Stimulated activated CD8-positive, alpha-beta memory T cell treated with anti-CD3 and anti-CD28 coated beads, Interleukin-15, amount 100 ng/mL, for 24 hours (primary cell): ENCODE results near the gene KCNIP4.

Experiments used
- DNase-seq: peaks from one replicate; pipeline ENCODE4 v3.0.0-alpha.2; 2020; ENCODE audit warnings: low read depth

Gene KCNIP4

GRCh38 chr4:21763855-21764254, 184.7 kb downstream of the KCNIP4 start:
- no peak for DNase-seq

- DNase-seq = no peak
Measured at GRCh38 chr4:21757248-21757647, 191.3 kb downstream of the KCNIP4 start.

GRCh38 chr4:21753084-21753760, 195.3 kb downstream of the KCNIP4 start:
- no peak for DNase-seq

- no peak for DNase-seq
Measured at GRCh38 chr4:21752616-21753015, 196.0 kb downstream of the KCNIP4 start.

- no peak for DNase-seq
Measured at GRCh38 chr4:21749924-21750323, 198.6 kb downstream of the KCNIP4 start.

- DNase-seq = no peak
Measured at GRCh38 chr4:21749412-21749811, 199.2 kb downstream of the KCNIP4 start.

- no peak for DNase-seq
Measured at GRCh38 chr4:21744046-21744445, 204.5 kb downstream of the KCNIP4 start.

- no peak for DNase-seq
Measured at GRCh38 chr4:21742326-21742725, 206.2 kb downstream of the KCNIP4 start.

GRCh38 chr4:21738821-21739220, 209.8 kb downstream of the KCNIP4 start:
- no peak for DNase-seq

- no peak for DNase-seq
Measured at GRCh38 chr4:21735866-21736265, 212.7 kb downstream of the KCNIP4 start.

GRCh38 chr4:21733894-21734630, 214.5 kb downstream of the KCNIP4 start:
- no peak for DNase-seq

GRCh38 chr4:21728304-21728703, 220.3 kb downstream of the KCNIP4 start:
- no peak for DNase-seq

- no peak for DNase-seq
Measured at GRCh38 chr4:21726255-21726815, 222.2 kb downstream of the KCNIP4 start.

GRCh38 chr4:21722157-21722839, 226.3 kb downstream of the KCNIP4 start:
- DNase-seq = no peak

GRCh38 chr4:21716531-21716930, 232.0 kb downstream of the KCNIP4 start:
- no peak for DNase-seq

- no peak for DNase-seq
Measured at GRCh38 chr4:21710179-21710835, 238.3 kb downstream of the KCNIP4 start.

GRCh38 chr4:21709761-21710160, 238.8 kb downstream of the KCNIP4 start:
- DNase-seq = no peak

- DNase-seq = no peak
Measured at GRCh38 chr4:21709031-21709430, 239.5 kb downstream of the KCNIP4 start.

GRCh38 chr4:21699446-21699845, 249.1 kb downstream of the KCNIP4 start:
- no peak for DNase-seq

GRCh38 chr4:21697583-21697982, 251.0 kb downstream of the KCNIP4 start:
- DNase-seq = no peak

GRCh38 chr4:21695141-21695540, 253.4 kb downstream of the KCNIP4 start:
- DNase-seq = no peak

- no peak for DNase-seq
Measured at GRCh38 chr4:21692241-21692640, 256.3 kb downstream of the KCNIP4 start.
